ENCODE measurements around the gene PRCP.

Gene PRCP

GRCh38 chr11:82883853-82884252 is 16.4 kb downstream of the PRCP start:
- Histone ChIP-seq H3K4me3 (ENCODE audit: low read length) (no peak overlapping the region), H3K27ac (ENCODE audit: low read depth, low read length) (no peak overlapping the region), H3K36me3 (ENCODE audit: control insufficient read depth, insufficient read depth, low read length) (no peaks in the 10 kb centered on the region), H3K9ac (ENCODE audit: low read length) (no peak overlapping the region), H3K27me3 (ENCODE audit: control insufficient read depth, insufficient read depth, low read length) (no peaks in the 10 kb centered on the region), H3K4me1 (ENCODE audit: control insufficient read depth, insufficient read depth, low read length) (no peaks in the 10 kb centered on the region)

GRCh38 chr11:82874646-82875523 is 25.3 kb downstream of the PRCP start:
- no peak overlapping the region for H3K4me3 ChIP-seq (ENCODE audit: low read length)
- no peaks in the 10 kb centered on the region for H3K36me3 ChIP-seq (ENCODE audit: control insufficient read depth, insufficient read depth, low read length)
- no peaks in the 10 kb centered on the region for H3K4me1 ChIP-seq (ENCODE audit: control insufficient read depth, insufficient read depth, low read length)
- H3K9ac ChIP-seq (ENCODE audit: low read length), result no peak overlapping the region
- H3K27me3 ChIP-seq (ENCODE audit: control insufficient read depth, insufficient read depth, low read length), result no peaks in the 10 kb centered on the region
- no peak overlapping the region for H3K27ac ChIP-seq (ENCODE audit: low read depth, low read length)

DNA sequence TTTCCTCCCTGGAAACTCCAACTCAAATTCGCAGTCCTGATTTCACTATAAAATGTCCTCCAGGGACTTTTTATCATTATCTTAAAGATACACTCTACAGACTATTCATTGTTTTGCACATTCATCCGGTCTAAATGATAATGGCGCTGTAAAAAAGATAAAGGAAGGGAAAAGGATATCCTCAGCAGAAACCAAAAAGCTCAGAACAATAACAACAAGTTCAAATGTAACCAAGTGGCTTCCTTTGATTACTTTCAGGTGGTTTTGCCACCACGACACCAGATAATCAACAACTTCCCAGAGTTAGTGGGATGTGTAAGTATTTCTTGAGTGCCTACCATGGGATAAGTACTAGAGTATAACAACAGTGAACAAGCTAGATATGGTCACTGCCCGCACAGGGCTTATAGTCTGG is 26.3 kb downstream of the PRCP start:
- Histone ChIP-seq H3K9ac (ENCODE audit: low read length) (no peak overlapping the region), H3K27ac (ENCODE audit: low read depth, low read length) (no peak overlapping the region), H3K4me1 (ENCODE audit: control insufficient read depth, insufficient read depth, low read length) (no peaks in the 10 kb centered on the region), H3K36me3 (ENCODE audit: control insufficient read depth, insufficient read depth, low read length) (no peaks in the 10 kb centered on the region), H3K27me3 (ENCODE audit: control insufficient read depth, insufficient read depth, low read length) (no peaks in the 10 kb centered on the region), H3K4me3 (ENCODE audit: low read length) (no peak overlapping the region)

DNA sequence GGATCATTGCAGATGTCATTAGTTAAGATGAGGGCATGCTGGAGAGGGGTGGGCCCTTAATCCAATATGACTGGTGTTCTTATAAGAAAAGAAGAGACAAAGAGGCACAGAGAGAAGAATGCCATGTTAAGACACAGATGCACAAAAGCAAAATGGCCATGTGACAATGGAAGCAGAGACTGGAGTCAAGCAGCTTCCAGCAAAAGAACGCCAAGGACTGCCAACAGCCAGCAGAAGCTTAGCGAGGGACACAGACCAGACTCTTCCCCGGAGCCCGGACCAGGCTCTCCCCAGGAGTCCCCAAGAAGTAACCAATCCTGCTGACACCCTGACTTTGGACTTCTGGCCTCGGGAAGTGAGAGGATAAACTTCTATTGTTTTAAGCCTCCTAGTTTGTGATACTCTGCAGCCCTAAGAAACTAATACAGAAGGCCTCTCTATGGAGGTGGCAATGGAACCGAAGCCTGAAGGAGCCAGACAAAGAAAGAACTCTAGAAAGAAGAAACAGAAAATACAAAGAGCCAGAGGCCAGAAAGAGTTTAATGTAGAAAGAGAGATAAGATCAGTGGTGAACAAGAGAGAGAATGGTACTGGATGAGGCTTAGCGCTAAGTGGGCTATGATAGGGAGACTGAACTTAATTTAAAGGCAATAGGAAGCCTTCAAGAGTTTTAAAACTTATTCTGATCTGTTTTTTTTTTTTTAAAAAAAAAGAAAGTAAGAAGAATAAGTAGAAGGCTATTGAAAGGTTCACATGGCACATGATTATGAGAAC is 27.7 kb downstream of the PRCP start:
- Histone ChIP-seq H3K36me3 (ENCODE audit: control insufficient read depth, insufficient read depth, low read length) (no peaks in the 10 kb centered on the region), H3K4me1 (ENCODE audit: control insufficient read depth, insufficient read depth, low read length) (no peaks in the 10 kb centered on the region), H3K9ac (ENCODE audit: low read length) (no peak overlapping the region), H3K4me3 (ENCODE audit: low read length) (no peak overlapping the region), H3K27me3 (ENCODE audit: control insufficient read depth, insufficient read depth, low read length) (no peaks in the 10 kb centered on the region), H3K27ac (ENCODE audit: low read depth, low read length) (no peak overlapping the region)

DNA sequence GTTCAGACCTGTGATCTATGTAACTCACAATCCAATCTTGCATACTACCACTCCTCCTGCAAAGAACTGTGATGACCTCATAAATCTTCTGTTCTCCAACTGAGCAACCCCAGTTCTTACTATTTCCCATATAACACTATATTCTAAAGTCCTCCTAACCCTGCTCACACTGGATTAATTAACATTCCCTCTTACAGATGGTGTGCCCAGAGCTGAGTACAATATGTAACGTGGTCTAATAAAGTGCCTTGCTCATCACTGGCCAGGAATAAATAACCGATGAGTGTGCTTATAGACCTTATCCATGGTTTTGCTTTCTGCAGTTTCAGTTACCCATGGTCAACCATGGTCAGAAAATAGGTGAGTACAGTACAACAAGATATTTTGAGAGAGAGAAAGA is 28.6 kb downstream of the PRCP start:
- Histone ChIP-seq H3K27me3 (ENCODE audit: control insufficient read depth, insufficient read depth, low read length) (no peaks in the 10 kb centered on the region), H3K27ac (ENCODE audit: low read depth, low read length) (no peak overlapping the region), H3K4me3 (ENCODE audit: low read length) (no peak overlapping the region), H3K4me1 (ENCODE audit: control insufficient read depth, insufficient read depth, low read length) (no peaks in the 10 kb centered on the region), H3K36me3 (ENCODE audit: control insufficient read depth, insufficient read depth, low read length) (no peaks in the 10 kb centered on the region), H3K9ac (ENCODE audit: low read length) (no peak overlapping the region)

DNA sequence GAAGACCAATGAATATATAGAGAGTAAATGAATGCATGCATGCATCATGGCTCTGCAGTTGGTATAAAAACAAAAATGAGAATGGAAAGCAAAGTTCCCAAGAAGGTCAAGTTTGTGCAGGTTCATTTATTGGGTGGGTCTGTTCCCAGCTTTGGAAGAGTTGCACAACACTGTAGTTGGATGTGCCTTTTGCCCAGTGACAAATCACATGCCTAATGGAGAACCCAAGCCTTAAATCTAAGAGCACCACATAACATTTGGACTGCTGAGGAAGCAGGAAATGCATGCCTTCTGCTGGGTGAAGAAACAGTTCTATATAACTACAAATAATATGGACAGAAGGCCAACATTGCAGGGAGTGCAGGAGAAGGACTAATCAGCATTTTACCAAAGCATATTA is 30.6 kb downstream of the PRCP start:
- no peaks in the 10 kb centered on the region for H3K4me1 ChIP-seq (ENCODE audit: control insufficient read depth, insufficient read depth, low read length)
- H3K9ac ChIP-seq (ENCODE audit: low read length), result no peak overlapping the region
- no peaks in the 10 kb centered on the region for H3K27me3 ChIP-seq (ENCODE audit: control insufficient read depth, insufficient read depth, low read length)
- no peaks in the 10 kb centered on the region for H3K36me3 ChIP-seq (ENCODE audit: control insufficient read depth, insufficient read depth, low read length)
- H3K27ac ChIP-seq (ENCODE audit: low read depth, low read length), result no peak overlapping the region
- no peak overlapping the region for H3K4me3 ChIP-seq (ENCODE audit: low read length)

- Histone ChIP-seq H3K9ac (ENCODE audit: low read length) (no peak overlapping the region), H3K27ac (ENCODE audit: low read depth, low read length) (no peak overlapping the region), H3K27me3 (ENCODE audit: control insufficient read depth, insufficient read depth, low read length) (no peaks in the 10 kb centered on the region)
Observed at GRCh38 chr11:82867495-82868082, 32.6 kb downstream of the PRCP start.

GRCh38 chr11:82865841-82866240 is 34.4 kb downstream of the PRCP start:
- H3K4me1 ChIP-seq (ENCODE audit: control insufficient read depth, insufficient read depth, low read length), result no peaks in the 10 kb centered on the region
- no peak overlapping the region for H3K9ac ChIP-seq (ENCODE audit: low read length)
- H3K27ac ChIP-seq (ENCODE audit: low read depth, low read length), result no peak overlapping the region

More at GRCh38 chr11:82867495-82868082, 32.6 kb downstream of the PRCP start:
- Histone ChIP-seq H3K36me3 (ENCODE audit: control insufficient read depth, insufficient read depth, low read length) (no peaks in the 10 kb centered on the region), H3K4me1 (ENCODE audit: control insufficient read depth, insufficient read depth, low read length) (no peaks in the 10 kb centered on the region), H3K4me3 (ENCODE audit: low read length) (no peak overlapping the region)

GRCh38 chr11:82864268-82864667 is 36.0 kb downstream of the PRCP start:
- Histone ChIP-seq H3K9ac (ENCODE audit: low read length) (no peak overlapping the region), H3K27me3 (ENCODE audit: control insufficient read depth, insufficient read depth, low read length) (no peaks in the 10 kb centered on the region), H3K4me1 (ENCODE audit: control insufficient read depth, insufficient read depth, low read length) (no peaks in the 10 kb centered on the region), H3K27ac (ENCODE audit: low read depth, low read length) (no peak overlapping the region), H3K36me3 (ENCODE audit: control insufficient read depth, insufficient read depth, low read length) (no peaks in the 10 kb centered on the region), H3K4me3 (ENCODE audit: low read length) (no peak overlapping the region)

More at GRCh38 chr11:82865841-82866240, 34.4 kb downstream of the PRCP start:
- no peaks in the 10 kb centered on the region for H3K36me3 ChIP-seq (ENCODE audit: control insufficient read depth, insufficient read depth, low read length)
- H3K4me3 ChIP-seq (ENCODE audit: low read length), result no peak overlapping the region
- no peaks in the 10 kb centered on the region for H3K27me3 ChIP-seq (ENCODE audit: control insufficient read depth, insufficient read depth, low read length)

DNA sequence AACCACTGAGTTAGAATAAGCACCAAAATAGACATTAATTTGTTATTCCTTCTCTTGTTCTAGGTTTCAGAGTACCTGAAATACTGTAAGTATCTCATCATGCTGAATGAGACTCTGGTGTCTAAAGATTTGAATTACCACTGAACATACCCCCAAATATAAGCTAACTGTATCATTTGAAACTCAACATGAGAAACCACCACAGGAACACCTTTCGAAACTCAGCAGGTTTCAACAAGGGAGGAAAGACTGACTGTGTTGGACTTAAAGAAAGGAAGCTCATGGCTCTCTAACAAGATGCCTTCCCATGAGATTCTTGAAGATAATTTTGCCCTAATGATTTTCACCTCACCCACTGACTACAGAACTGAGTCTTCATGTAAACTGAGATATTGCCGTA is 37.0 kb downstream of the PRCP start:
- Histone ChIP-seq H3K27ac (ENCODE audit: low read depth, low read length) (no peak overlapping the region), H3K4me1 (ENCODE audit: control insufficient read depth, insufficient read depth, low read length) (peaks cover 3% of the 10 kb centered on the region), H3K36me3 (ENCODE audit: control insufficient read depth, insufficient read depth, low read length) (no peaks in the 10 kb centered on the region), H3K27me3 (ENCODE audit: control insufficient read depth, insufficient read depth, low read length) (no peaks in the 10 kb centered on the region), H3K4me3 (ENCODE audit: low read length) (no peak overlapping the region), H3K9ac (ENCODE audit: low read length) (no peak overlapping the region)

GRCh38 chr11:82862379-82862778 is 37.9 kb downstream of the PRCP start:
- Histone ChIP-seq H3K27me3 (ENCODE audit: control insufficient read depth, insufficient read depth, low read length) (no peaks in the 10 kb centered on the region), H3K4me3 (ENCODE audit: low read length) (no peak overlapping the region), H3K27ac (ENCODE audit: low read depth, low read length) (no peak overlapping the region), H3K36me3 (ENCODE audit: control insufficient read depth, insufficient read depth, low read length) (no peaks in the 10 kb centered on the region), H3K9ac (ENCODE audit: low read length) (no peak overlapping the region), H3K4me1 (ENCODE audit: control insufficient read depth, insufficient read depth, low read length) (peaks cover 3% of the 10 kb centered on the region)

DNA sequence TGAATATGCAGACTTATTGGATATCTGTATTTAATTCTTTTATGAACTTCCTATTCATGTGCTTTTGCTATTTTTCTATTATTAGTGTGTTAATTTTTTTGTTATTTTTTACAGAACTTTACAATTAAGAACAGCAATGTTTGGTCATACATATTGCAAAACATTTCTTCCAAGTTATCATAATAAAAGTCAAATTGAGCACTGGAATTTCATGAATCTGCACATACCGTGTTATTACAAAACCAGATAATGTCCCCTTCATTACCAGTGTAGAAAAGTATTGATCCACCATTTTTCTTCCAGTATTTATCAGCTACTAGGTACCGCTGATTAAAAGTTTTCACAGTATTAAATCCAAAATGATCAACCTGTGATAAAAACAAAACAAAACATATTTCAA is 40.5 kb downstream of the PRCP start:
- Histone ChIP-seq H3K36me3 (ENCODE audit: control insufficient read depth, insufficient read depth, low read length) (no peaks in the 10 kb centered on the region), H3K9ac (ENCODE audit: low read length) (no peak overlapping the region), H3K27ac (ENCODE audit: low read depth, low read length) (no peak overlapping the region), H3K27me3 (ENCODE audit: control insufficient read depth, insufficient read depth, low read length) (no peaks in the 10 kb centered on the region), H3K4me3 (ENCODE audit: low read length) (no peak overlapping the region), H3K4me1 (ENCODE audit: control insufficient read depth, insufficient read depth, low read length) (peaks cover 3% of the 10 kb centered on the region)
